SH-SY5Y (cell line): ENCODE data around the gene COPZ2.

ENCODE experiments used
- GATA2 ChIP-seq: IDR thresholded peaks from 2 replicates; pipeline ENCODE4 v1.6.1; 2011; ENCODE audit warnings: mild to moderate bottlenecking, low read depth, low read length
- GATA3 ChIP-seq: IDR thresholded peaks from 2 replicates; pipeline ENCODE4 v1.6.1; 2011; ENCODE audit warnings: low read depth, mild to moderate bottlenecking, low read length, moderate library complexity

Gene COPZ2

GRCh38 chr17:47993031-47993564 is 44.5 kb downstream of the COPZ2 start:
- no peak for TF ChIP-seq GATA2
- TF ChIP-seq GATA3 = no peak

DNA sequence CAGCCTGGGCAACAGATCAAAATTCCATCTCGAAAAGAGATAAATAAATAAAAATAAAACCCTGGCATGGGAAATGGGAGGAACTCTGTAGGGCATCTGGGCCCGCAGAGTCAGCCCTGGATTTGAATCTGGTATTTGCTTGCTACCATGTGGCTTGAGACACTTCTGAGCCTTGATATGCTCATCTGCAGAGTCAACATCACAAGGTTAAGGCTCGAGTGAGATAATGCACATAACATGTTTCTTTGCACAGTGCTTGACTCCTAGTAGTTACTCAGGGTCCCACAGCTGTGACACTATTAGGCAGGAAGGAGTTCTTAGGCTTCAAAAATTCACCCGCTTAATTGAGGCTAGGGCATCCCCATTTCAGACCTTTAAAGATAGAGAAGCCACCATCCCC is 45.4 kb downstream of the COPZ2 start:
- no peak for TF ChIP-seq GATA3
- no peak for TF ChIP-seq GATA2

- no peak for TF ChIP-seq GATA3
- no peak for TF ChIP-seq GATA2
Observed at GRCh38 chr17:47990962-47991731, 46.5 kb downstream of the COPZ2 start.

GRCh38 chr17:47989700-47990099 is 47.9 kb downstream of the COPZ2 start:
- TF ChIP-seq GATA3 = no peak
- no peak for TF ChIP-seq GATA2

- TF ChIP-seq GATA3 (no peak), GATA2 (no peak)
Observed at GRCh38 chr17:47989159-47989558, 48.4 kb downstream of the COPZ2 start.

GRCh38 chr17:47987240-47987835 is 50.3 kb downstream of the COPZ2 start:
- TF ChIP-seq GATA2 = no peak
- TF ChIP-seq GATA3 = no peak

DNA sequence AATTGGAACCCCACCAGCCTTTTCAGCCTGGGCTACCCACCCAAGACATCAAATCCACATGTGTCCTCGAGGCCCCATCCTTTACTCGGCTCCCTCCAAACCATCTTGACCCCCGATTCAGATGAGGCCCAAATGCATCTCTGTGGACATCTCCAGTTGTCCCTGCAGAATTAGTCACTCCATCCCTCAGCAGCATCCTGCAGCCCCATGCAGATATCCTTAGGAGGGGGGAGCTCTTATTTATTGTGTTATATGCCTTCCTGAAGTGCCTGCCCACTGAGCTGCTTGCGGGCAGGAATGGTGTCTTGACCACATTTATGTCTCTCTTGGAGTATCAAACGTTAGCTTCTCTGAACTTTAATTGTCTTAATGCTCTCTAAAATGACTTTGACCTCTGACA is 51.1 kb downstream of the COPZ2 start:
- TF ChIP-seq GATA2 (no peak), GATA3 (no peak)

DNA sequence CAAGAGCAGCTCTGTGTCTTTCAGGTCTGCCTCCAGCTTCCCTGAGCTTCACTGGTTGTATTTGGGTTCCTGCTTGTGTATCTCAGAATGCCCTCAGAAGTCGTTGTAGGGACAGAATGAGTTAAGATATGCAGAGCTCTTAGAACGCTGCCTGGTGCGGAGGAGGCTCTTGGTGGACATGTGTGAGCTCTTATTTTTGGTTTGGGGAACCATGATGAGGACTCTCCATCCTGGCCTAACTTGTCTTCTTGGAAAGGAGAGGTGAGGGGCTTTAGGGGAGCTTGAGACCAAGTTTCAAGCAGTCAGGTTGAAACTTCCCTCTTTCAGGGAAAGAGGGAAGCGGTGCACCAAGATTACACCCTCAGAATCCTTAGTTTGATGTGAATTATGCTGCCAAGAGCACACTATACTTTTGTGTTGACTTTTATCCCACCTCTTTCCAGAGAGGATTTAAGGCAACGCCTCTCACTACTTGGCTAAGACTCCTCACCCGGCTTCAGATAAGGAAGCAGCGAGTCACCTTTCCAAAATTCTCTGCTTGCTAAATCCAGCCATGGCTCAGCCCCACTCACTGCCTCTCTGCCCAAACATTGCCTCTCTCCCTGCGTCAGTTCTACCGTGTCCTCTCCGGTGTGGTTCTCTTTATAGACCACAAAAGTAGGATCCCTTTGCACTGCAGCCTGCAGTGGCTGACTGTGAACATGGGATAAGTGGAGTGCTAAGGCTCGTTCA is 53.9 kb downstream of the COPZ2 start:
- TF ChIP-seq GATA2 = no peak
- TF ChIP-seq GATA3 = no peak

DNA sequence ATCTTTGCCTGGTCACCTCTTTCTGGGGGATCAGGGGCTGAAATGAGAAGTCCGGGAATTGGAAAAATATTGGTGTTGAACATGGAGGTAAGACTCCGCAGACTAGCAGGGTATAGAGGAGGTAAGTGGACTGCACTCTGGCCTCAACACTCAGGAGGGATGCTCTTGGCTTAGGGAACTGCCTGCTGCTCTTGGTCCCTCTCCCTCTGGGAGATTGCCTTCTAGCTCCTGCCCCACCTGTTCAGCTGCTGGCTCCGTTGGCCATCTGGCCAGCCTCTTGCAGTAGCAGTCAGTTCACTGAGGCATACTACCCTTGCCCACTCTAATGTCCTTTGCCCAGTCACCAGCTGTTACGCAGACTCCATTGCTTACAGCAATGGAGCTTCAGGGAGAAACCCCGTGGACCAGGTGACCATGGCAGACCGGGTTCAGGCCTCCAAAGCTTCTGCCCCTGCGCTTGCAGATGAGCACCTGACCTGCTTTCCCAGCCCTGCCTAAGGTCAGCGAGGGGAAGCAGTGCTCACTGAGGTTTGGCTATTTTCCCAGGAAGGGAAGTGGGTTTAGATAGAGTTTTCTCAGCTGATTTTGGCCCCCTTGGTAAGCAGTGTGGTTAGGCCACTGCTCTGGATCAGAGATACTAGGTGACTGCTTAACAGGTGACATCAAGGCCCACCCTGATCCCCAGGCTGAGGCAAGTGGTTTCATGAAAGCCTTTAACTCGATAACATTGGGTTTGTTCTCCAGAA is 54.8 kb downstream of the COPZ2 start:
- TF ChIP-seq GATA2 = no peak
- TF ChIP-seq GATA3 = no peak

DNA sequence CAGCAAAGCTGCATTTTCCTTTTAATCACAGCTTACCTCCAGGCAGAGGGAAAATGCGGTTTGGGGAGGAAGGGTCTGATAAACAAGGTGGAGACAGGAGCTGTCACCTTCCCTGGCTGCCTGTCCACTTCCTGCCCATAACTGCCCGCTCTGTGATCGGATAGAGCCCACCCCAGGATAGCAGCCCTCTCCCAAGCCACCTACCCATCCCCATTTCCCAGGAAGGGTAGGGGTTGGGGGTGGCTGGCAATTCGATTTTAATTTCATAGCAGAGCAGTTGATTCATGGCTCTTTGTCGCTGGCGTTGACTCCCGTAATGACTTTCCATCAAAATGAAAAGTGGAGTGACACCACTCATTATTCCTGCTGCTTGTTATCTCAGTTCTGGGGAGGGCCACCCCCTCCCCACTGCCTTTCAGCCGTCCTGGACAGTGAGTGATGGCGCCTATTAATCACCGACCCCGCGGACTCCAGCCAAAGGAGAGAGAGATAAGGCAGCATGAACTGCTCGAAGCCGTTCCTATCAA is 55.4 kb downstream of the COPZ2 start:
- TF ChIP-seq GATA3 (no peak; the same call in 1 of the 2 replicates), GATA2 (peak; percentile 97)

- no peak for TF ChIP-seq GATA3
- no peak for TF ChIP-seq GATA2
Observed at GRCh38 chr17:47981462-47981861, 56.1 kb downstream of the COPZ2 start.

GRCh38 chr17:47980541-47980940 is 57.1 kb downstream of the COPZ2 start:
- no peak for TF ChIP-seq GATA2
- TF ChIP-seq GATA3 = no peak

DNA sequence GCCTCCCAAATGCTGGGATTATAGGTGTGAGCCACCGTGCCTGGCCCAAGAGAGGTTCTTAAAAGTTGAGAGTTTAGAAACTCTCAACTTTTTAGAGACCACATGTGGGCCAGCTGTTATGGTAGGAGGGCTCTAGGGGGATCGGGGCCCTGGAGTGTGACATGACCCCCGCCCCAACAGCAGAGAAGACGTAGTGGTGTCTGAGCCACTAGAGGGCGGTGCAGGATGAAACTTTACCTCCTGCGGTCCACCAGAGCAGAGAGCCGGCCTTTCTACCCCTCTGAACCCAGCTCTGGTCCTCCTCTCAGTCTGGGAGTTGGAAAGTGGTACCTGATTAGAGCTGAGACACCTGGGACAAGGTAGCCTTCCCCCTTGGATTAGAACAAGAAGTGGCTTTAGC is 59.3 kb downstream of the COPZ2 start:
- no peak for TF ChIP-seq GATA3
- no peak for TF ChIP-seq GATA2
